Stimulated activated CD4-positive, alpha-beta T cell treated with anti-CD3 and anti-CD28 coated beads, Interleukin-2, amount 100 ng/mL, for 48 hours (primary cell): ENCODE data around the gene DIP2A.
A peak's percentile ranks its signal among the peaks of the same experiment; 100 is the strongest.
"Not testable (repeated sequence)": the region's sequence is repeated elsewhere in the genome, so short reads cannot be mapped to it uniquely, and the experiment has no call there.

Experiments used
- DNase-seq, 2 donors: peaks; one replicate each; pipeline ENCODE4 v3.0.0-alpha.2; 2020

DIP2A gene

DNA sequence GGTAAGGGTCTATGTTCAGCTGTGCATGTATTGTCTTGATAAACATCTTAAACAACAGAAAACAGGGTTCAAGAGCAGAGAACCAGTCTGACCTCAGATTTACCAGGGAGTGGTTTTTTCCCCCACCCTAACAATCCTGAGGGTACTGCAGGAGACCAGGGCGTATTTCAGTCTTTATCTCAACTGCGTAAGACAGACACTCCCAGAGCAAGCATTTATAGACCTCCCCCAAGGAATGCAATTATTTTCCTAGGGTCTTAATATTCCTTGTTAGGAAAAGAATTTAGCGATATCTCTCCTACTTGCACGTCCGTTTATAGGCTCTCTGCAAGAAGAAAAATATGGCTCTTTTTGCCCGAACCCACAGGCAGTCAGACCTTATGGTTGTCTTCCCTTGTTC, 9.8 kb upstream of the DIP2A start:
- not testable (repeated sequence) for DNase-seq

DNA sequence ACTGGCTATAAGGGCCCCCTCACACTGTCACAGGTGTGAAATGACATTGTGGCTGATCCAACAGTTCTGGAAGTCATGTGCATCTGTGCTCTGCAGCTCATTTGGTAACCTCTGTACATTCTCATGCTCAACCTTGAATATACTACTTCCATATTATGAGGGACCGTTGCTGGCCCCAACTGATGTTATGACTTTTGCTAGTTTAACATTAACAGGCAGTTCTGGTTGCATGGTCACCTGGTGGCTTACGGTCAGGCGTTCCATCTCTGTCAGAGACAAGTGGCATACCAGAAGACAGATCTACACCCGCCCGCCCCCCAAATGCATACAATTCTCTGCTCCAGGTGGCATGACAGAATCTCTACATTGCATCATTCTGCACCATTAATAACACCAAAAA, 6.0 kb upstream of the DIP2A start:
- DNase-seq: no peak

DNA sequence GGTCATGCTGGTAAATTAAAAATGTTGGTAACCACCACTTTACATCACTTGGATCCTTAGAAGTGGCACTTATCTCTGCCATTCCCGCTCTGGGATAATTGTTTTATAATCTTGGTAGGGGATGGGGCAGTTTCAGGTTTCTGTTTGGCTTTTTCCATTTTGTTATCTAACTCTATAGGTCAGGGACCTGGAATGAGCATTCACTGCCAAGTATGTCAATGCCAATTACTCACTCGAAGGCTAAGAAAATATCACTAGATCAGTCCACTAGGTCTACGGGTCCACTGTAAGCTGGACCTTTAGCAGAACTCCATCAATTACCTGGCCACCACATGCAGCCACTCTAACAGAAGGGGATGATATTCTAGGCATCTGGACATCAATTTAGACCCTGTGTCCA, 4.5 kb upstream of the DIP2A start:
- DNase-seq: no peak

DNA sequence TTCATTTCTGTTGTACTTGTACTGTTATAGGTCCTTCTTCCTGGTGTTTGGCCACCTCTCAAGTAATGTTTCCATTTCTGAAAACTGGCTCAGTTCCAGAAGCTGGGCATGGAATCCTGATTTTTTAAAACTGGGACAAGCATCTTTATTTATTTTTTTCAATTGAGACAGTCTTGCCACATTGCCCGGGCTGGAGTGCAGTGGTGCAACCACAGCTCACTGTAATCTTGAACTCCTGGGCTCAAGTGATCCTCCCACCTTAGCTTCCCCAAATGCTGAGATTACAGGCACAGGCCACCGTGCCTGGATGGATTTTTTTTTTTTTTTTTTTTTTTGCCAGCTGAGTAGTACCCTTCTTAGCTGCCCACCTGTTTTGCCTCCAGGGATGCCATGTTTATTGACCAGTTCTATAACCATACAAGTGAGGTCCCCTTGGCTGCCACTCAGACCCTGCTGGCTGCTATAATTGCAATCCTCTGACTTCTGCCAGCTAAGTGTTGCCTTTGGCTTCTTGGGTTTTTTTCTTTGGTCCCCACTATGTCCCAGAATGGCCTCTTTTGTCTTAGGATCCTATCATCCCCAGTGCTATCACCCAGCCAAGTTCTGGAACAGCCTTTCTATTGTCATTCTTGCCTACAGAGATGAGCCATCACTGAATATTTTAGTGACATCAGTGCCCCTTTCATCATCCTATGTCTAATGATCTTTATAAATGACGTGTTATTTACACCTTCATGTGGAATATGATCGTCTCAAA, 3.9 kb upstream of the DIP2A start:
- no peak for DNase-seq

DNA sequence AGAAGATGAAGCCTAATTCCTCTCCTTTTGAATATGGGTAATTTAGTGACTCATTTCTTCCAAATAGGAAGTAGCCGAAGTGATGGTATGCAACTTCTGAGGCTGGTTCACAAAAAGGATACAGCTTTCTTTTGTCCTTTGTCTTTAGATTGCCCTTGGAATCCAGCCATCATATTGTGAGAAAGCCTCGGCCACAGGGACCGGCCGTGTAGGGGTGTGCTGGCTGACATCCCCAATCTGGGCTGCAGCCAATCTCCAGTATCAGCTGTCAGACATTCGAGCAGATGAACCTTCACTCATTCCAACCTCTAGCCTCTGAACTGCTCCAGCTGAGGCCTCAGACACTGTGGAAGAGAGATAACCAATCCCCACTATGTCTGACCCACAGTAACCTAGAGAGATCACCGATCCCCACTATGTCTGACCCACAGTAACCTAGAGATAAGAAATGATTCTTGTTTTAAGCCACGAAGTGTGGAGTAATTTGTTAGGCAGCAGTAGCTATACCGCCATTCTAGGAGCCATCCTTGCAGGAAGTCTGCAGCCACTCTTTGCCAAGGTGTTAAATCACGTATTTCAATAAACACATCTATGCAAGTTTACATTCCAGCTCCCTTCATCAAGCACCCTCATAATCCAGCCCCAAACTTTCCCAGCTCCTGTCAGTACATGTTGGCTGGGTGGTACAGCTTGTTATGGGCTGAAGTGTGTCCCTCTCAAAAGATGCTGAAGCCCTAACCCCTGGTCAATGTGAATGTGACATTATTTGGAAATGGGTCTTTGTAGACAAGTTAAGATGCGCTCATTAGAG, 2.9 kb upstream of the DIP2A start:
- DNase-seq: no peak

DNA sequence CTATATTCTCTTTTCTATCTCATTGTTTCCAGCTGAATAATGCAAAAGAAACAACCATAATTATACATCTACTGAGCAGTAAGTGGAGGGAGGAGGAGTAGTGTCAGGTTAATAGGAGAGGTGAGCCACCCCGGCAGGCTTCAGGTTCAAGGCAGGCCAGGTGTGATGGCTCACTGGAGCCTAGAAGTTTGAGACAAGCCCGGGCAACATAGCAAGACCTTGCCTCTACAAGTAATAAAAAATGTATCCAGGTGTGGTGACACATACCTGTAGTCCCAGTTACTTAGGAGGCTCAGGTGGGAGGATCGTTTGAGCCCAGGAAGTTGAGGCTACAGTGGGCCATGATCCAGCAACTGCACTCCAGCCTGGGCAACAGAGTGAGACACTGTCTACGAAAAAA, 1.9 kb upstream of the DIP2A start:
- DNase-seq: no peak

DNA sequence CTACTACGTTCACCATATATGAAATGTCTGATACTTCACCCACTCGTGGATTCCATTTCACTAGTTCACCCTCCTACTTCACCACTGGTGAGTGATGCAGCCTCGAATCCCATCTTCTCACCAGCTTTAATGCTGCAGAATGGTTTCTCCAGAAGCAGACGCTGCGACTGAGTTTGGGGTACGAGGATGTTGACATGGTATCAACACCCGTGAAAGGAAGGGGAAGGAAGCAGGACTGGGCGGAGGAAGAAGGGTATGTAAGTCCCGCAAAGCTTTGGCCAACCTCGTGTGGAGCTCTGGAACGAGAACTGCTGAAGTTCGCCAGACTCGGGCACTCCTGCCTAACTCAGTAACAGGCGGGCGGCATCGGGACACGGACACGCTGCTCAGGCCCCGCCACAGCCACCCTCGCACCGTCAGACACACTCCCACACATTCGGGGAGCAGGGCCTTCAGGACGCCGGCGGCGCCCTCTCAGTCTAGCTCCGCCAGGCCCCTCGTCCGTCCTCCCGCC, 833 bp upstream of the DIP2A start:
- DNase-seq: peak; percentile 11 to 22

DNA sequence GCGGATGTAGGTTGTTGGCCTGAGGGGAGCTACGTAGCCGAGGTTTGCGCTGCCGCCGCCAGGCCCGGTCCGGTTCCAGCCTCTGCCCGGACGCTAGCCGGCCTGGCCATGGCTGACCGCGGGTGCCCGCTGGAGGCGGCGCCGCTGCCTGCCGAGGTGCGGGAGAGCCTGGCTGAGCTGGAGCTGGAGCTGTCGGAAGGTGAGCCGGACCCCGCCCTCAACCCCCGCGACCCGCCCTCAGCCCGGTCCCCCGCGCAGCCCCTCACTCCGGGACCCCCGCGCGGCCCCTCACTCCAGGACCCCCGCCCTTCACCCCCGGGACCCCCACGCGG, 299 bp downstream of the DIP2A start:
- DNase-seq: no peak

DNA sequence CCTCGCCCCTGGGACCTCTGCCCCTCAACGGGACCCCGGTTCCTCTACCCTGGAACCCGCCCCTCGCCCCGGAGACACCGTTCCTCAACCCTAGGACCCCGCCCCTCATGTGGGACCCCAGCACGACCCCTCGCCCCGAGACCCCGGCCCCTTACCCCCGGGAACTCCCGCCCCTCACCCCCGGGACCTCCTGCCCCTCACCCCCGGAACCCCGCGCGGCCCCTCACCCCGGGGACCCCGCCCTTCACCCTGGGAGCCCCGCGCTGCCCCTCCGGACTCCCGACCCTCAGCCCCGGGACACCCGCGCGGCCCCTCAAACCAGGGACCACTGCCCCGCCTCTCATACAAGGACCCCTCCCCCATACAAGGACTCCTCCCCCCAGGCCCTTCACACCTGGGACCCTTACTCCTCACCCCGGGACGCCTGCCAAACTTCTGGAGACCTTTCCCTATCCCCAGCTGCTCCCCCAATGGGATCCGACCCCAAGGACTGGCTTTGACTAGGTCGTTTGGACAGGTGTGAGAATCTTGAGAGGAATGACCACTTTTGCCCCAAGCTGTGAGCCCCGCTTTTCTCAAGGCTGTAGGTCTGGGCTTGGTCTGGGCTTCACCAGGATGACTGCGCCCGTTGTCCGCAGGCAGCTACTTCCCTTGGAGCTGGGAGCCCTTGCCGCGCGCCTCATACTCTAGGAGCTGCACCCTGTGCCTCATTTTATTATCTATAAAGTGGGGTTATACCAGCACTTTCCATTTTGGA, 843 bp downstream of the DIP2A start:
- no peak for DNase-seq

DNA sequence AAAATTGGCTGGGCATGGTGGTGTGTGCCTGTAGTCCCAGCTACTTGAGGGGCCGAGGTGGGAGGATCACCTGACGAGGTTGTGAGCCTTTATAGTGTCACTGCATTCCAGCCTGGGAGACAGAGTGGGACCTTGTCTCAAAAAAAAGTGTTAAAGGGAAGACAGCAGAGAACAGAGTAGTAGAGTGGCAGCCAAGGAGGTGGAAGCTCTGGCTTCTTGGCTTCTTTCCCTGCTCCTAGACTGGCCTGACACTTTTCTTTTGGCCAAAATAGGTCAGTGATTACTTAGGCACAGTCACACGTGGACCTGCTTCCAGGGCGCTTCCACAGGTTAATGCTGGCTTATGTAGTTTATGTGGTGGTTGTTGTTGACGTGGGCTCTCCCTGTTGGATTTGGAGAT, 3.2 kb downstream of the DIP2A start:
- no peak for DNase-seq

DNA sequence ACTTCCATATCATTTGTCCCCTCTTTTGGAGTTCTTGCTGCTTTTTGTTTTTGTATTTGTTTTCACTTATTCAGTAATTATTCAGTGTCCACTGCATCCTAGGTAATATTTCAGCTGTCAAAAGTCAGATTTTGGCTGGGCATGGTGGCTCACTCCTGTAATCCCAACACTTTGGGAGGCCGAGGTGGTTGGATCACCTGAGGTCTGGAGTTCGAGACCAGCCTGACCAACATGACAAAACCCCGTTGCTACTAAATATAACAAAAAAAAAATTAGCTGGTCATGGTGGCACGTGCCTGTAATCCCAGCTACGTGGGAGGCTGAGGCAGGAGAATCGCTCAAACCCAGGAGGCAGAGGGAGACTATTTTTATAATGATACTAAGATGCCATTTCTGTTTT, 6.5 kb downstream of the DIP2A start:
- DNase-seq: not testable (repeated sequence)

DNA sequence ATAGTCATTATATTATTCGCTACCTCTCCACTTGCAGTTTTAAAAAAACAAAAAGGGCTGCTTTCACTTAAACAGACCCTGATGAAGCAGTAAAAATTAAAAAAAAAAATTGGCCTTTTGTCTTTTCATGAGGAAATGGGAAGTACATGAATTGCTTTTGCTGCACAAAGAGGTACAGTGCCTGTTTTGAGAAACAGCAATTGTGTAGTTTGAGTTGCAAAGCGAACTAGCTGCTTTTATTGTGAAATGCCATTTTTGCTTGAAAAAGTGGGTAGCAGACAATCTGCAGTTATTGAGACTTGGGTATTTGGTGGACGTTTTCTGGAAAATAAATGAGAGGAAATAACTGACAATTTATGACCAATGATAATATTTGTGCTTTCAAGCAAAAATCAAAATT, 7.0 kb downstream of the DIP2A start:
- DNase-seq: no peak

DNA sequence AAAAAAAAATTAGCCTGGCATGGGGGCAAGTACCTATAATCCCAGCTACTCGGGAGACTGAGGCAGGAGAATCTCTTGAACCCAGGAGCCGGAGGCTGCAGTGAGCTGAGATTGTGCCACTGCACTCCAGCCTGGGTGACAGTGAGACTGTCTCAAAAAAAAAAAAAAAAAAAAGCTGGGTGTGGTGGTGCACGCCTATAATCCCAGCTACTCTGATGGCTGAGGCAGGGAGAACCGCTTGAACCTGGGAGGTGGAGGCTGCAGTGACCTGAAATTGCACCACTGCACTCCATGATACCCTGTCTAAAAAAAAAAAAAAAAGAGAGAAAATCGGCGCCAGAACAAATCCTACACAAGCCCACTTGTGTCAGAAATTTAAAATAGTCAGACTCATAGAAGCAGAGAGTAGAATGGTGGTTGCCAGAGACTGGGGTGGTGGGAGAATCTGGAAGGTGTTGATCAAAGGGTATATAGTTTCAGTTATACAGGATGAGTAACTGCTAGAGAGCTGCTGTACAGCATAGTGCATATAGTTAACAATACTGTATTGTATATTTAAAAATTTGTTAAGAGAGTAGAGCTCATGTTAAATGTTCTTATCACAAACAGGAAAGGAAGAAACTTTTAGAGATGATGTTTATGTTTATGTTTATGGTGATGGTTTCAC, 9.6 kb downstream of the DIP2A start:
- DNase-seq: no peak

DNA sequence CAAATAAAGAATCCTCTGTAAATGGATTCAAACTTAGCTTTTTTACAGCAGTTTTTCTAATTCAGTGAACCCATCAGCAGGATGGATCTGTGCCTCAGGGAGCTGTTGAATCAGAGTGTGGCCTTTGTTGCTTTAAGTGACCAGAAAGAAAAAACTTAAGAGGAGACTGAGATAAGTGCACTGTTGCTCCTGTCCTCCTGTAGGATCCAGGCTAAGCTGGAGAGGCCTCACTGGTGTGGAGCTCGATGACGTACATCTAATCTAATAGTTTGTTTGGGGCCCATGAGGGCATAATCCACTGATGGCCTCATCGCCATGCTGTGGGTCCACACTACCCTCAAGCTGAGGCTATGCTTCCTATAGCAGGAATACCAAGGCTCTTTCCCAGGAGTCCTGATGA, 10.6 kb downstream of the DIP2A start:
- no peak for DNase-seq

DNA sequence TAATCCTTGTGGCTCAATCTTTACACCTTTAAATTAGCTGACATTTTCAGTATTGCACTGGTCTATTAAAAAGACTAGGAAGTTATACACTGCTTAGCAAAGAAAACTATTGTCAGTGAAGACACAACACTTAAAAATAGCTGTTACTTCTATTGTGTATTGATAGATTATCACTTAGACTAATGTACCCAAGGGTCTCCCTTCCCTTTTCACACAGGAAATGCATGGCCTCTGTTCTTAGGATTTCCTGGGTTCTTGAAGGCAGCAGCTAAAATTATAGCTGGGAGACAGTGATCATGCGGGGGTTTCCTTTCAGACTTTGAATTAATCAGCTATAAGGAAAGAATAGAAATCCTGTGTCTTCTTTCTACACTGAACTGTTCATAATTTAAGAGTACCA, 12.8 kb downstream of the DIP2A start:
- no peak for DNase-seq

DNA sequence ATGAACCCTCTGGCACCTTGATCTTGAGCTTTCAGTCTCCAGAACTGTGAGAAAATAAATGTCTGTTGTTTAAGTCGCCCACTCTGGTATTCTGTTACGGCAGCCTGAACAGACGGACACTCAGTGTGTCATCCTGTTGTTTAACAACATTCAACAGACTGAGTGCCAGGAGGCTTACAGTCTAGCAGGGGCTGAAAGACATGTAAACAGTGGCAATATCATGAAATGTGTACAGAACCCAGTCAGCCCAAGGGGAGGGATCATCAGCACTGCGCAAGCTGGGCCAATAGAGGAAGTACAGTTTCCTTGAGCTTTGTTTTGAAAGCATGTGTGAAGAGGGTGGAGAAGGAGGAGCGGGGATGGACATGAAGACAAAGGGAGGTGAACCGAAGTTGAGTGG, 13.6 kb downstream of the DIP2A start:
- DNase-seq: no peak

DNA sequence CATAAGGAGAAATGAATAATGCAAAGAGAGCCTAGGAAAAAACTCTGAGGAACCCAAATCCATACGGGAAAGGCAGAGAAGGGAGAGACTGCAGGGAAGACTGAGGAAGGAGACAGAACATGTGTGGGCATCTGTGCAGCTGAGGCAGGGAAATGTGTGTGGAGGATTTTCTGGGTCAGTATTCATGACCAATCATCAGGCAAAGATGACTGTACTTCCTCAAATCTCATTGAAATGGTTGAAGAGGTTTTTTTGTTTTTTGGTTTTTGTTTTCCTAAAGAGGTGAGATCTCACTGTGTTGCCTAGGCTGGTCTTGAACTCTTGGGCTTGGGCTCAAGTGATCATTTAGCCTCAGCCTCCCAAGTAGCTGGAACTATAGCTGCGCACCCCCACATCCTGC, 15.7 kb downstream of the DIP2A start:
- no peak for DNase-seq

DNA sequence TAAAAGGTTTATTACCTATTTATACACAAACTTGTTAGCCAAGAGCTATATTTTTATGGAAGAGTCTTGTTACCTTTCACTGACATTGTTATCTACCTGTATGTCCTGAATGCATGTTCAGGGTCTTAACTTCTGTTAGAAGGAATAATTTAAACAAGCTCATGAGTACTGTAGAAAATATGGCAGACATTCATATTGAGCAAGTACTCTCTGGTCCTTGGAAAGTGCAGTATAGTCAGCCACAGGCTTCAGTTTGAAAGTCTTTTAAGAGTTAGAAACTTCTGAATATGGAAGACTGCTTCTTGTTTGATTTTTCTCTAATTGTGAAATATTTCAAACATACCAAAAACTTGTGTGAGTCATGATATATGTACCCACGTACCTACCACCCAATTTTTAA, 16.6 kb downstream of the DIP2A start:
- no peak for DNase-seq

DNA sequence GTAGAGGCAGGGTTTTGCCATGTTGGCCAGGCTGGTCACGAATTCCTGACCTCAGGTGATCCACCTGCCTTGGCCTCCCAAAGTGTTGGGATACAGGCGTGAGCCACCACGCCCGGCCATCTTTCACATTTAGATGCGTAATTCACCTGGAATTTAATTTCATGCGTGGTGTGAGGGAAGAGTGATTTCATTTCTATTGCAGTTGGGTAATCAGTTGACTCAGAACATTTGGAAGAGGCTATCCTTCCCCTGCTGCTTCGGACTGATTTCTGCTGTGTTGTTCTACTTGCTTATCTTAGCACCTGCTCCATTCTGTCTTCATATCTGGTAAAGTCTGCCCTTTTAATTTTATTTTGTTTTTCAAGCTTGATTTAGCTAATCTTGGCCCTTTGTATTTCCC, 19.1 kb downstream of the DIP2A start:
- no peak for DNase-seq

DNA sequence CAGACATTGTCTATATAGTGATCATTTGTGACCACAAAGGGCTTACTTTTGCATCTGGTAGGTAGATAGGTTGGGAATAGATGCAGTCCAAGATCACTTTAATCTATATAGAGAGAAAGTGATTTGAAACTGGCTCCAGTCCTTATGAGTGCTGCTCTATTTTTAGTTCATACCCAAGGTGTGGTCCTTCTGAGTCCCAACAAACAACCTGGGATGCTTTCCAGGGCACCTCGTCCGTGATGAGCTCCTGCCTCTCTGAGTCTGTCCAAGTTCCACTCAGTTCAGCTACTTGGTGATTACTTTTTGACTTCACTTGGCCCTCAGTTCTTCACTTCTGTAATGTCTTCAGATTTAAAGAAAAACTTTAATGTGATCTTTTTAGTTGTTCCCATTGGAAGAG, 20.2 kb downstream of the DIP2A start:
- no peak for DNase-seq

DNA sequence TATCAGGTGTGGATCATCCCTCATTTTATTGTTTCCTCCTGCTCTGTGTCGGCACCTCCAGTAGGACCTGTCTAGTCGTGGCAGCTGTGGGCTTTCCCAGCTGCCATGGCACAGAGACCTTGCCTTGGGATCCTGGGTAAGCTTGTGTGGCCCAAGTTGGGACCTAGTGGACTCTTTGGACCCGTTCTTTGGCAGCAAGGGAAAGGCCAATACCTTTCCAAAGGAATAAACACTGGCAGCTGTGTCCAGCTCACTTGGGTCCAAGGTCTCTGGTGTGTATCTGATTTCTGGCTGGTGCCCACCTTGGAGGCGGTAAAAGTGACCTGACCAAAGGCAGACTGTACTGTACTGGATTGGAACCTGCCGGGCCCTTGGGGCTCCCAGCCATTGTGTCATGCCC, 21.8 kb downstream of the DIP2A start:
- no peak for DNase-seq

DNA sequence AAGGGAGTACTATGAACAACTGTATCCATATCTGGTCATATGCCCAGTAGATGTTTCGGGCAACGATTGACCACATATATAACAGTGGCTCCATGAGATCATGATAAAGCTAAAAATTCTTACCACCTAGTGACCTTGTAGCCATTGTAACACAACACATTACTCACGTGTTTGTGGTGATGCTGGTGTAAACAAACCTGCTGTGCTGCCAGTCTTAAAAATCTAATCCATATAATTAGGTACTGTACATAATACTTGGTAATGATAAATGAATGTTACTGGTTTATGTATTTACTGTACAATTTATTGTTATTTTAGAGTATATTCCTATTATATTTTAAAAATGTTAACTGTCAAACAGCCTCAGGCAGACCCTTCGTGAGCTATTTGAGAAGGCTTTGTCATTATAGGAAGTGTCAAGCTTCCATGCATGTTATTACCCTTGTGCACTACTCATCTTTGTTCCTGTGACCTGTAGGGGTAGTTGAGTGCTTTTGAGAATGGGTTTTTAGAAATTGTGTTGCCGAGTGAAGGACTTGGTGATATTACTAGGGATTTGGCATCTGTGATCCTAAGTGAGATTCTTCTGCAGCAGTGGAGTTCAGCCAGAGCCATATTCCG, 23.6 kb downstream of the DIP2A start:
- DNase-seq: no peak

DNA sequence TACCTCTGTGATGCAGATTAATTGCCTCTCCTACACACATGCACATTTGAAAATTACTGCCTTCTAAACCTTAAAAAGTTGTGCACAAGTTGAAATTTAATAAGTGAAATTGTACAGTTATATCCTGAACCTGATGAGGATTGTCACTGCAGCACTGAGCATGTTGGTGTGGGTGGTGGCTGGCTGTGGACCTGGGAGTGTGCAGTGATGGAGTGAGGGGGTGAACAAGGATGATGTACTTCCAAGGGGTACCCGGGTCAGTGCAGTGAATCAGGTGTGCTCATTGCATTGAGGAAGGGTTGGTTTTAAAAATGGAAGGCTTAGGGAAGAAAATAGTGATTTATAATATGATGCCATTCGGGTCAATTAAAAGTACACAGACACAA, 24.1 kb downstream of the DIP2A start:
- DNase-seq: no peak
